IMR-90 (cell line): Measurements from ENCODE around the gene MAN2A1. TPM values are rescaled to one million over a fixed set of nuclear protein-coding genes. Genes with fewer than 3 reads are reported as not detected.

Experiments used
- ATAC-seq: fragments of 200-7000 bp; cut with Tn5 transposase; 2 replicates; pipeline ENCODE4 v1.9.1; 2020; ENCODE audit warnings: low read depth, mild to moderate bottlenecking, moderate library complexity
- BruUV-seq: library from RNA; stranded (reverse); fragments of 400-500 nt; replicated peaks from 2 replicates; lab custom pipeline; 2021; lab: Mats Ljungman, UMichigan
- CTCF ChIA-PET: fragments of 300-600 bp; formaldehyde crosslinking; extraction: SDS; loops from one replicate; lab custom pipeline; 2021; ENCODE audit warnings: antibody characterized with exemption; lab: Yijun Ruan, JAX
- POLR2A ChIA-PET: fragments of 300-600 bp; sonication (Branson Sonifier 250); formaldehyde crosslinking; loops from one replicate; lab custom pipeline; 2022; ENCODE audit warnings: antibody characterized with exemption; ENCODE audit not compliant: unreplicated experiment; lab: Charles Lee
- DNase-seq: peaks from one replicate; pipeline ENCODE4 v3.0.0; 2013
- H2AFZ ChIP-seq: replicated peaks from 2 replicates; pipeline ENCODE3; 2013; ENCODE audit warnings: low read length, mild to moderate bottlenecking; ENCODE audit not compliant: poor library complexity
- H2AK5ac ChIP-seq: 2 replicates; pipeline ENCODE4 v1.6.1; 2013; ENCODE audit warnings: low read depth, low read length, inconsistent platforms
- H2AK9ac ChIP-seq: replicated peaks from 2 replicates; pipeline ENCODE3; 2013; ENCODE audit warnings: mild to moderate bottlenecking, low read depth, low read length, moderate library complexity; ENCODE audit not compliant: poor library complexity
- H2BK120ac ChIP-seq: 2 replicates; pipeline ENCODE4 v1.6.1; 2013; ENCODE audit warnings: low read depth, low read length, inconsistent platforms
- H2BK15ac ChIP-seq: 3 replicates; pipeline ENCODE4 v1.6.1; 2013; ENCODE audit warnings: low read depth, low read length, inconsistent platforms
- H2BK20ac ChIP-seq: 2 replicates; pipeline ENCODE4 v1.6.1; 2013; ENCODE audit warnings: low read depth, mild to moderate bottlenecking, inconsistent platforms, low read length, moderate library complexity
- H2BK5ac ChIP-seq: 2 replicates; pipeline ENCODE4 v1.6.1; 2013; ENCODE audit warnings: mild to moderate bottlenecking, low read depth, low read length, inconsistent platforms; ENCODE audit not compliant: poor library complexity, severe bottlenecking
- H3K14ac ChIP-seq: replicated peaks from 2 replicates; pipeline ENCODE4 v1.6.1; 2013; ENCODE audit warnings: low read depth, low read length, inconsistent platforms
- H3K18ac ChIP-seq: 2 replicates; pipeline ENCODE4 v1.6.1; 2013; ENCODE audit warnings: low read depth, low read length, control low read depth
- H3K23ac ChIP-seq: 2 replicates; pipeline ENCODE4 v1.6.1; 2013; ENCODE audit warnings: low read depth, low read length, inconsistent platforms
- H3K27ac ChIP-seq: 2 replicates; pipeline ENCODE4 v1.5.1; 2013; ENCODE audit warnings: mild to moderate bottlenecking, control low read depth, low read length; ENCODE audit not compliant: insufficient read depth
- H3K27me3 ChIP-seq: 2 replicates; pipeline ENCODE4 v1.6.1; 2013; ENCODE audit warnings: low read length; ENCODE audit not compliant: control insufficient read depth, insufficient read depth
- H3K36me3 ChIP-seq: 2 replicates; pipeline ENCODE4 v1.6.1; 2013; ENCODE audit warnings: low read length, mixed read lengths; ENCODE audit not compliant: control insufficient read depth, insufficient read depth
- H3K4ac ChIP-seq: 2 replicates; pipeline ENCODE4 v1.6.1; 2013; ENCODE audit warnings: low read depth, low read length, inconsistent platforms
- H3K4me1 ChIP-seq: 2 replicates; pipeline ENCODE4 v1.6.1; 2013; ENCODE audit warnings: low read length, mixed read lengths; ENCODE audit not compliant: control insufficient read depth, insufficient read depth
- H3K4me2 ChIP-seq: 2 replicates; pipeline ENCODE4 v1.6.1; 2013; ENCODE audit warnings: low read depth, mild to moderate bottlenecking, control low read depth, low read length, moderate library complexity
- H3K4me3 ChIP-seq: 2 replicates; pipeline ENCODE4 v1.5.1; 2013; ENCODE audit warnings: low read depth, mild to moderate bottlenecking, control low read depth, low read length, moderate library complexity; ENCODE audit not compliant: insufficient read depth
- H3K56ac ChIP-seq: 2 replicates; pipeline ENCODE4 v1.6.1; 2013; ENCODE audit warnings: low read length, inconsistent platforms; ENCODE audit not compliant: insufficient read depth; ENCODE audit errors: extremely low read depth
- H3K79me1 ChIP-seq, 2 experiments: 2 replicates each; pipeline ENCODE4 v1.6.1; 2013; ENCODE audit warnings: low read length in 2 of 2, inconsistent platforms in 1 of 2, low read depth in 1 of 2
- H3K9ac ChIP-seq: 2 replicates; pipeline ENCODE4 v1.6.1; 2013; ENCODE audit warnings: low read depth, low read length, control low read depth
- H3K9me1 ChIP-seq: 2 replicates; pipeline ENCODE4 v1.6.1; 2013; ENCODE audit warnings: low read length, inconsistent platforms; ENCODE audit not compliant: insufficient read depth
- H3K9me3 ChIP-seq: 2 replicates; pipeline ENCODE4 v1.6.1; 2013; ENCODE audit warnings: low read length; ENCODE audit not compliant: control insufficient read depth, insufficient read depth
- H4K20me1 ChIP-seq: 2 replicates; pipeline ENCODE4 v1.6.1; 2013; ENCODE audit warnings: low read length, inconsistent platforms; ENCODE audit not compliant: insufficient read depth
- H4K5ac ChIP-seq: 2 replicates; pipeline ENCODE4 v1.6.1; 2013; ENCODE audit warnings: mild to moderate bottlenecking, low read depth, low read length, control low read depth
- H4K8ac ChIP-seq, 2 experiments: 2 replicates each; pipeline ENCODE4 v1.6.1; 2013; ENCODE audit warnings: low read depth in 2 of 2, low read length in 2 of 2, control low read depth in 1 of 2, inconsistent platforms in 1 of 2
- H4K91ac ChIP-seq: 2 replicates; pipeline ENCODE4 v1.6.1; 2013; ENCODE audit warnings: low read depth, low read length, inconsistent platforms; ENCODE audit not compliant: insufficient read depth
- BHLHE40 ChIP-seq: fragments of 150-350 bp; IDR thresholded peaks from 2 replicates; pipeline ENCODE4 v1.6.1; 2016; ENCODE audit warnings: mild to moderate bottlenecking, low read depth, low read length
- CEBPB ChIP-seq: IDR thresholded peaks from 2 replicates; pipeline ENCODE4 v1.6.1; 2012; ENCODE audit warnings: low read depth, low read length, improper control_type of control experiment
- CHD1 ChIP-seq: IDR thresholded peaks from 2 replicates; pipeline ENCODE4 v1.6.1; 2012; ENCODE audit warnings: low read depth, low read length, improper control_type of control experiment
- FOS ChIP-seq: fragments of 150-350 bp; IDR thresholded peaks from 2 replicates; pipeline ENCODE4 v1.6.1; 2016; ENCODE audit warnings: low read depth, low read length
- MAFK ChIP-seq: IDR thresholded peaks from 2 replicates; pipeline ENCODE4 v1.6.1; 2012; ENCODE audit warnings: low read depth, low read length, improper control_type of control experiment
- MAZ ChIP-seq: IDR thresholded peaks from 2 replicates; pipeline ENCODE4 v1.6.1; 2012; ENCODE audit warnings: low read depth, mild to moderate bottlenecking, low read length, improper control_type of control experiment, moderate library complexity, borderline replicate concordance
- MXI1 ChIP-seq: IDR thresholded peaks from 2 replicates; pipeline ENCODE4 v1.6.1; 2012; ENCODE audit warnings: low read depth, mild to moderate bottlenecking, low read length, moderate library complexity, borderline replicate concordance
- NFE2L2 ChIP-seq: fragments of 150-350 bp; IDR thresholded peaks from 2 replicates; pipeline ENCODE4 v1.6.1; 2016; ENCODE audit warnings: low read depth, mild to moderate bottlenecking, low read length
- POLR2A ChIP-seq: IDR thresholded peaks from 2 replicates; pipeline ENCODE4 v1.6.1; 2012; ENCODE audit warnings: mild to moderate bottlenecking, low read depth, low read length
- RAD21 ChIP-seq: IDR thresholded peaks from 2 replicates; pipeline ENCODE4 v1.6.1; 2012; ENCODE audit warnings: low read length, improper control_type of control experiment
- RCOR1 ChIP-seq: IDR thresholded peaks from 2 replicates; pipeline ENCODE4 v1.6.1; 2012; ENCODE audit warnings: mild to moderate bottlenecking, low read length, improper control_type of control experiment; ENCODE audit not compliant: insufficient replicate concordance
- RFX5 ChIP-seq: IDR thresholded peaks from 2 replicates; pipeline ENCODE4 v1.8.0; 2012; ENCODE audit warnings: low read depth, mild to moderate bottlenecking, low read length, moderate library complexity
- SMC3 ChIP-seq: fragments of 150-350 bp; IDR thresholded peaks from 2 replicates; pipeline ENCODE4 v1.6.1; 2016; ENCODE audit warnings: low read depth, mild to moderate bottlenecking, antibody characterized with exemption, low read length, moderate library complexity
- WGBS, 2 experiments: methylation state at CpG; one replicate each; pipeline versions ENCODE4 v1.1.5 to v1.1.7; 2013; ENCODE audit warnings: missing lambda C conversion rate in 2 of 2; ENCODE audit not compliant: insufficient read length in 1 of 2; ENCODE audit errors: extremely low coverage in 2 of 2; 5-methylcytosine and 5-hydroxymethylcytosine counted together
- dilution Hi-C: fragments of 300-500 bp; cut with HindIII; formaldehyde crosslinking; loops from one replicate; pipeline ENCODE4 v1.14.3; 2018; ENCODE audit warnings: low sequenced_read_pairs; ENCODE audit not compliant: unreplicated experiment
- in situ Hi-C: fragments of 300-500 bp; cut with MboI; formaldehyde crosslinking; loops from 3 replicates; pipeline ENCODE4 v1.14.3; 2019; ENCODE audit warnings: low sequenced_read_pairs, inconsistent platforms, mixed read lengths
- intact Hi-C: fragments of 100-400 bp; cut with micrococcal nuclease; formaldehyde crosslinking; loops from 2 replicates; pipeline ENCODE4 v1.10.0; 2022
- polyA plus RNA-seq, 3 experiments: library from polyadenylated mRNA; depleted of rRNA; stranded (reverse); fragments of >200 nt; gene quantifications; 2 replicates each; pipeline ENCODE4 v1.2.3, GENCODE V29; 2012; ENCODE audit warnings: low replicate concordance in 1 of 3
- total RNA-seq: library from RNA; depleted of rRNA; stranded (reverse); fragments of >200 nt; gene quantifications from 2 replicates; pipeline ENCODE4 v1.2.3, GENCODE V29; 2012
- TF ChIP-seq, protein P1 (sequence below): fragments of 150-350 bp; IDR thresholded peaks from 2 replicates; pipeline ENCODE4 v1.6.1; 2016; ENCODE audit warnings: low read depth, mild to moderate bottlenecking, low read length, moderate library complexity, borderline replicate concordance
- TF ChIP-seq, protein P2 (sequence below): fragments of 150-350 bp; IDR thresholded peaks from 2 replicates; pipeline ENCODE4 v1.6.1; 2017; ENCODE audit warnings: mild to moderate bottlenecking, antibody characterized with exemption, low read length, low read depth

MAN2A1 gene
- total and polyA plus RNA-seq, 2 of the 4 experiments (the other 2 are of a cell fraction): 16.4 to 29.6 TPM

DNA sequence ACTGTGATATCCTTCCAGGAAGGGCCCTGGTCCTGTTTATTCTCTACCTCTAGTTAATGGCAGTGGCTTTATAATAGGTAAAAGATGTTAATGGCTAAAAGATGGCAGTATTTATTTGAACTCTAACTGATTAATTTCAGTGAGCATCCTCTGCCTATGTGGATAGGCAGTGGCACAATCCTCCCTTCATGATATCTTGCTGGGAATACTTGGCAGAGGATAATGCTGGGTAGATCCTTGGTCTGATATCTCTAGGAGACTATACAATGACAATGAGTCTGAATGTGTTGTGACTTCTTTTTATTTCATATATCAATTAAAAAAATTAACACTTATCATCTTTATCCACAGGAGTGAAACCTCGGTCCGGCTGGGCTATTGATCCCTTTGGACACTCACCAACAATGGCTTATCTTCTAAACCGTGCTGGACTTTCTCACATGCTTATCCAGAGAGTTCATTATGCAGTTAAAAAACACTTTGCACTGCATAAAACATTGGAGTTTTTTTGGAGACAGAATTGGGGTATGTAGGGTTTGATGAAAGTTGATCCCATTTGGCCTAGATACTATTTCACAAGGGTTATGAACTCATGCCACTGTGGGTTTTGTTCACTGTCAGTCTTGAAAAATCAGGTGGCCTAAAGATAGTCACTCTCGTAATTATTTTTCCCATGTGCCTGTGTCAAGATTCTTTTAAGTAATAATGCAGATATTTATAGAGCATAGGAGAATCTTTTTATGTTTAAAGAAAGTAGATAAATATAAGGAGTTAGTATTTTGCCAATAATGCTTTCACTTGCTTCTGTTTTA lies 77.7 kb downstream of the MAN2A1 start:
- no peak overlapping the region for H3K4me3 ChIP-seq
- no peak overlapping the region for H3K4ac ChIP-seq
- in situ Hi-C loops: no loop called here
- H3K9me1 ChIP-seq: peaks cover 2% of the 10 kb centered on the region; the same call in 1 of the 2 replicates
- no TSS peak for BruUV-seq
- H3K27me3 ChIP-seq: no peaks in the 10 kb centered on the region
- H2AK5ac ChIP-seq: no peak overlapping the region
- no peak overlapping the region for H3K23ac ChIP-seq
- no peak overlapping the region for H3K4me2 ChIP-seq
- no peak overlapping the region for H3K56ac ChIP-seq
- peaks cover 11 to 13% of the 10 kb centered on the region in 2 experiments for H3K79me1 ChIP-seq
- H3K4me1 ChIP-seq: peaks cover 2% of the 10 kb centered on the region; the same call in 1 of the 2 replicates
- H3K9me3 ChIP-seq: peaks cover 2% of the 10 kb centered on the region; the same call in 1 of the 2 replicates
- ATAC-seq (no peak), DNase-seq (no peak)
- dilution Hi-C loops: no loop called here
- H4K91ac ChIP-seq: no peak overlapping the region
- no peak overlapping the region for H3K9ac ChIP-seq
- ChIA-PET POLR2A (no interaction called here), CTCF (no interaction called here)
- no peak overlapping the region for H4K8ac ChIP-seq
- WGBS, 2 experiments: no CpG with 5 or more reads among the region's 4 CpGs
- no peak overlapping the region for H3K27ac ChIP-seq
- no peak overlapping the region for H2BK20ac ChIP-seq
- H2AFZ ChIP-seq: no peak overlapping the region
- H3K18ac ChIP-seq: no peak overlapping the region
- peaks cover 3% of the 10 kb centered on the region for H3K36me3 ChIP-seq
- no peak overlapping the region for H2BK120ac ChIP-seq
- no peak overlapping the region for H2BK15ac ChIP-seq
- intact Hi-C loops: no loop called here
- no peak overlapping the region for H4K5ac ChIP-seq
- no peaks in the 10 kb centered on the region for H4K20me1 ChIP-seq
- H2AK9ac ChIP-seq: no peak overlapping the region
- H3K14ac ChIP-seq: no peak overlapping the region
- no peak overlapping the region for H2BK5ac ChIP-seq
- no peak for TF ChIP-seq CEBPB
- TF ChIP-seq POLR2A: no peak
- TF ChIP-seq, protein P1, sequence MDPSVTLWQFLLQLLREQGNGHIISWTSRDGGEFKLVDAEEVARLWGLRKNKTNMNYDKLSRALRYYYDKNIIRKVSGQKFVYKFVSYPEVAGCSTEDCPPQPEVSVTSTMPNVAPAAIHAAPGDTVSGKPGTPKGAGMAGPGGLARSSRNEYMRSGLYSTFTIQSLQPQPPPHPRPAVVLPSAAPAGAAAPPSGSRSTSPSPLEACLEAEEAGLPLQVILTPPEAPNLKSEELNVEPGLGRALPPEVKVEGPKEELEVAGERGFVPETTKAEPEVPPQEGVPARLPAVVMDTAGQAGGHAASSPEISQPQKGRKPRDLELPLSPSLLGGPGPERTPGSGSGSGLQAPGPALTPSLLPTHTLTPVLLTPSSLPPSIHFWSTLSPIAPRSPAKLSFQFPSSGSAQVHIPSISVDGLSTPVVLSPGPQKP: no peak
- no peak for TF ChIP-seq MAFK
- no peak for TF ChIP-seq MAZ
- TF ChIP-seq CHD1: no peak
- TF ChIP-seq, protein P2, sequence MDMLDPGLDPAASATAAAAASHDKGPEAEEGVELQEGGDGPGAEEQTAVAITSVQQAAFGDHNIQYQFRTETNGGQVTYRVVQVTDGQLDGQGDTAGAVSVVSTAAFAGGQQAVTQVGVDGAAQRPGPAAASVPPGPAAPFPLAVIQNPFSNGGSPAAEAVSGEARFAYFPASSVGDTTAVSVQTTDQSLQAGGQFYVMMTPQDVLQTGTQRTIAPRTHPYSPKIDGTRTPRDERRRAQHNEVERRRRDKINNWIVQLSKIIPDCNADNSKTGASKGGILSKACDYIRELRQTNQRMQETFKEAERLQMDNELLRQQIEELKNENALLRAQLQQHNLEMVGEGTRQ: no peak
- TF ChIP-seq NFE2L2: no peak
- no peak for TF ChIP-seq RCOR1
- no peak for TF ChIP-seq RAD21
- TF ChIP-seq SMC3: no peak
- no peak for TF ChIP-seq MXI1
- no peak for TF ChIP-seq BHLHE40
- TF ChIP-seq RFX5: no peak
- TF ChIP-seq FOS: no peak
